NCI-H1092 (cell line): ENCODE data around the gene CLDN34.

Experiments
- DNase-seq: peaks from one replicate; lab custom pipeline; 2025; lab: John Stamatoyannopoulos, UW

Gene CLDN34

GRCh38 chrX:10016519-10017132, 49.5 kb downstream of the CLDN34 start:
- DNase-seq, result no peak

DNA sequence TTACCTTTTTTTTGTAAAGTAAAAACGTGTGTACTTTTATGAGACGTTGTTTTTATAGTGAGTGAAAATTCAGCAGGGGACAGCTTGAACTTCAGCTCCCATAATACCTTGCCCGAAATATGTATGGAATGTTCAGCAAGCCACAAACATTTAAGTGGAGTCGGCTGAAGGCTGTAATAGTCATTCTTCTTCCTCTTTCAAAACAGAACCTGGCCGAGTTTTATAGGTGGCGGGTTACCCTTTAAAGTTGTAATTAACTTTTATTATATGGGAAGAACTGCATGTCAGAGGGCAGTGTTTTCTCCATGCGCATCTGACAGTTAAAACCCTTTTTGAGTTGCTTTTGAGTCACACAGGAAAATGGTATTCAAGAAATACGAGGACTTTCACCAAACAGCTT, 50.7 kb downstream of the CLDN34 start:
- no peak for DNase-seq
